AG10803 (cell line): ENCODE measurements around the gene SHOX.

Source experiments
- DNase-seq: peaks from one replicate; pipeline ENCODE4 v3.0.0; 2010; ENCODE audit warnings: low read depth
- H3K4me3 ChIP-seq: 2 replicates; pipeline ENCODE4 v1.5.1; 2011; ENCODE audit warnings: mild to moderate bottlenecking, low read length, control low read depth
- CTCF ChIP-seq: conservative IDR thresholded peaks from 2 replicates; pipeline ENCODE4 v1.5.1; 2011; ENCODE audit warnings: mild to moderate bottlenecking, low read length, control low read depth, inconsistent platforms

SHOX gene

GRCh38 chrX:679291-679979, 48.8 kb downstream of the SHOX start:
- DNase-seq = no peak
- TF ChIP-seq CTCF = no peak
- H3K4me3 ChIP-seq = no peak overlapping the region

- no peak for TF ChIP-seq CTCF
- no peak overlapping the region for H3K4me3 ChIP-seq
- no peak for DNase-seq
Measured at GRCh38 chrX:680062-680461, 49.5 kb downstream of the SHOX start.

GRCh38 chrX:681989-682388, 51.4 kb downstream of the SHOX start:
- H3K4me3 ChIP-seq = no peak overlapping the region
- TF ChIP-seq CTCF = no peak

GRCh38 chrX:682892-683291, 52.3 kb downstream of the SHOX start:
- no peak for TF ChIP-seq CTCF
- no peak overlapping the region for H3K4me3 ChIP-seq
- no peak for DNase-seq

More at GRCh38 chrX:681989-682388, 51.4 kb downstream of the SHOX start:
- no peak for DNase-seq

- TF ChIP-seq CTCF = no peak
- no peak for DNase-seq
- H3K4me3 ChIP-seq = no peak overlapping the region
Measured at GRCh38 chrX:683576-683975, 53.0 kb downstream of the SHOX start.

GRCh38 chrX:685120-686032, 54.8 kb downstream of the SHOX start:
- DNase-seq = no peak
- no peak for TF ChIP-seq CTCF
- no peak overlapping the region for H3K4me3 ChIP-seq
